K562 (cell line): ENCODE data around the gene IKBKG. TPM values are rescaled to one million over a fixed set of nuclear protein-coding genes. Genes with fewer than 3 reads are reported as not detected.

Experiments
- CSDE1 ChIP-seq, 2 experiments: fragments of 450-650 bp; IDR thresholded peaks; 2 replicates each; pipeline ENCODE4 v1.6.1; 2016; ENCODE audit warnings: mild to moderate bottlenecking in 1 of 2
- ETS2 ChIP-seq: IDR thresholded peaks from 2 replicates; pipeline ENCODE4 v1.6.1; 2016; ENCODE audit warnings: borderline replicate concordance, missing genetic modification characterization, mild to moderate bottlenecking, moderate library complexity, missing compliant biosample characterization; ENCODE audit not compliant: poor library complexity, severe bottlenecking
- FOXK1 ChIP-seq: sonication (generic); formaldehyde crosslinking; IDR thresholded peaks from 2 replicates; pipeline ENCODE4 v1.8.0; 2022; ENCODE audit warnings: missing genetic modification reagents, mild to moderate bottlenecking, borderline replicate concordance
- FOXP1 ChIP-seq: sonication (generic); formaldehyde crosslinking; IDR thresholded peaks from 2 replicates; pipeline ENCODE4 v1.8.0; 2022; ENCODE audit warnings: mild to moderate bottlenecking, missing genetic modification reagents
- POLR3A ChIP-seq: IDR thresholded peaks from 2 replicates; pipeline ENCODE4 v1.6.1; 2011; ENCODE audit warnings: borderline replicate concordance, mild to moderate bottlenecking, moderate library complexity; ENCODE audit not compliant: insufficient read length, insufficient read depth; ENCODE audit errors: extremely low read depth
- ZNF274 ChIP-seq: IDR thresholded peaks from 2 replicates; pipeline ENCODE4 v1.6.1; 2011; ENCODE audit warnings: low read depth, mild to moderate bottlenecking, low read length, moderate library complexity, borderline replicate concordance
- ZNF695 ChIP-seq: fragments of 450-650 bp; formaldehyde crosslinking; IDR thresholded peaks from 2 replicates; pipeline ENCODE4 v1.4.0; 2020; ENCODE audit warnings: mild to moderate bottlenecking, moderate library complexity
- polyA plus RNA-seq, 8 experiments: library from polyadenylated mRNA; depleted of rRNA in 4 of 8; stranded (reverse) in 5 of 8; unstranded in 3 of 8; fragments of >200 nt; fragmentation: Nextera tagmentation in 2 of 8; fragmentation: Illumina TruSeq in 1 of 8; extraction: Ambion mirVana in 2 of 8; extraction: Trizol in 1 of 8; gene quantifications; 2 replicates each; pipeline versions ENCODE4 v1.2.1 to v1.2.3, GENCODE V29; 2011 to 2014; ENCODE audit warnings: inconsistent platforms in 1 of 8, missing spikeins in 1 of 8
- total RNA-seq, 7 experiments: library from RNA; depleted of rRNA in 6 of 7; stranded (reverse); fragments of >200 nt in 6 of 7; fragmentation: Illumina TruSeq in 2 of 7; extraction: Trizol in 2 of 7; gene quantifications; 2 replicates each; pipeline versions ENCODE4 v1.2.1 to v1.2.3, GENCODE V29; 2011 to 2021; ENCODE audit warnings: low replicate concordance in 1 of 7
- TF ChIP-seq, protein P1 (sequence below): fragments of 250-450 bp; sonication (Bioruptor Pico); IDR thresholded peaks from 2 replicates; pipeline ENCODE4 v1.4.0; 2020; ENCODE audit warnings: mild to moderate bottlenecking, moderate library complexity, borderline replicate concordance
- TF ChIP-seq, protein P2 (sequence below), 2 experiments: fragments of 450-650 bp; IDR thresholded peaks; 2 replicates each; pipeline ENCODE4 v1.6.1; 2016
- TF ChIP-seq, protein P3 (sequence below), 2 experiments: fragments of 200-800 bp in 1 of 2; sonication (Bioruptor generic) in 1 of 2; sonication (generic) in 1 of 2; formaldehyde crosslinking in 1 of 2; IDR thresholded peaks in 1 of 2; conservative IDR thresholded peaks in 1 of 2; 2 replicates each; pipeline versions ENCODE4 v1.5.0 to v1.6.1; 2016 to 2020; ENCODE audit warnings: missing compliant biosample characterization in 1 of 2, missing genetic modification characterization in 1 of 2, missing genetic modification reagents in 1 of 2
- TF ChIP-seq, protein P4 (sequence below): IDR thresholded peaks from 3 replicates; pipeline ENCODE4 v1.6.1; 2011; ENCODE audit warnings: borderline replicate concordance, mild to moderate bottlenecking, moderate library complexity; ENCODE audit not compliant: insufficient read length; ENCODE audit errors: extremely low read depth

IKBKG gene
- total and polyA plus RNA-seq, 9 of the 15 experiments (the other 6 are each of a cell fraction or from before 2014, with no cell fraction given): 0.68 to 60.0 (median 21.9) TPM

DNA sequence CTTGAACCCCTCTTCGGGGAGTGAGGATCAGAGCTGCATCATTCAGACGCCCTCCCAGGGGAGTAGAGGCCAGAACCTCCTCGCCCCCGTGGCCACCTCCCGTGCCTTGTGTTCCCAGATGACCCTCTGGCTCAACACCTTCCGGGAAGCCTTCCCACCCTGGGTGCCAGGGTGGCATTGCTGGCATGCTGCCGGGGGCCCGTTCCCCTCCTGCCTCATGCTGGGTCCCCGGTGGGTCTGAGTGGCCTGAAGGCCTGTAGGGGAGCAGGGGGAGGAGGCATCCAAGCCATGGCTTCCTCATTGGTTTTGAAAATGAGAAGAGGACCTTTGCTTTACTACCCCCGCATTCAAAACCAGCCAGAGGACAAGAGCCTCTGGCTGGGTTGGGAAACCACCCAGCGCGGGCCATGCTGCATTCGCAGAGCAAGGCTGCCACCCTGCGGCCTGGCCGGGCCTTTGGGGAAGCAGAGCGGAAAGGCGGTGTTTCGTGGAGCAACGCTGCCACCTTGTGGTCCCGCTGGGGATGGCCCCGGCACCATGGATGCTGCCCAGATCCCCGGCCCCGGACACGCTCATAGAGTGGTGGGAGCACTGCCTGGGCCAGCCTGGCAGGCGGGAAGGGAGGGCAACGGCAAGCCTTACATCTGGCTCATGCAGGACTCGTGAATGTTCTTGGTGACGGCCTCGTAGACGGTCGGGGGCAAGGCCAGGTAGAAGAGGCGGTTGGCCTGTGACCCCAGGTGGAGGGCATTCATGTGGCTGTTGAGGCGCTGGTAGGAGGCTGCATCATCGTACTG is 12.7 kb upstream of the IKBKG start (continued):
- TF ChIP-seq ETS2 (tag) (no peak), POLR3A (no peak), ZNF695 (CRISPR knock-in tag) (no peak), CSDE1 (IDR thresholded peaks at IDR 0.05) (no peak), FOXK1 (CRISPR knock-in tag) (no peak), FOXP1 (CRISPR knock-in tag) (peak; percentile 69; the same call in 1 of the 2 replicates), ZNF274 (no peak)
- TF ChIP-seq, protein P1, sequence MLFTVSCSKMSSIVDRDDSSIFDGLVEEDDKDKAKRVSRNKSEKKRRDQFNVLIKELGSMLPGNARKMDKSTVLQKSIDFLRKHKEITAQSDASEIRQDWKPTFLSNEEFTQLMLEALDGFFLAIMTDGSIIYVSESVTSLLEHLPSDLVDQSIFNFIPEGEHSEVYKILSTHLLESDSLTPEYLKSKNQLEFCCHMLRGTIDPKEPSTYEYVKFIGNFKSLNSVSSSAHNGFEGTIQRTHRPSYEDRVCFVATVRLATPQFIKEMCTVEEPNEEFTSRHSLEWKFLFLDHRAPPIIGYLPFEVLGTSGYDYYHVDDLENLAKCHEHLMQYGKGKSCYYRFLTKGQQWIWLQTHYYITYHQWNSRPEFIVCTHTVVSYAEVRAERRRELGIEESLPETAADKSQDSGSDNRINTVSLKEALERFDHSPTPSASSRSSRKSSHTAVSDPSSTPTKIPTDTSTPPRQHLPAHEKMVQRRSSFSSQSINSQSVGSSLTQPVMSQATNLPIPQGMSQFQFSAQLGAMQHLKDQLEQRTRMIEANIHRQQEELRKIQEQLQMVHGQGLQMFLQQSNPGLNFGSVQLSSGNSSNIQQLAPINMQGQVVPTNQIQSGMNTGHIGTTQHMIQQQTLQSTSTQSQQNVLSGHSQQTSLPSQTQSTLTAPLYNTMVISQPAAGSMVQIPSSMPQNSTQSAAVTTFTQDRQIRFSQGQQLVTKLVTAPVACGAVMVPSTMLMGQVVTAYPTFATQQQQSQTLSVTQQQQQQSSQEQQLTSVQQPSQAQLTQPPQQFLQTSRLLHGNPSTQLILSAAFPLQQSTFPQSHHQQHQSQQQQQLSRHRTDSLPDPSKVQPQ (CRISPR knock-in tag): no peak
- TF ChIP-seq, protein P2, sequence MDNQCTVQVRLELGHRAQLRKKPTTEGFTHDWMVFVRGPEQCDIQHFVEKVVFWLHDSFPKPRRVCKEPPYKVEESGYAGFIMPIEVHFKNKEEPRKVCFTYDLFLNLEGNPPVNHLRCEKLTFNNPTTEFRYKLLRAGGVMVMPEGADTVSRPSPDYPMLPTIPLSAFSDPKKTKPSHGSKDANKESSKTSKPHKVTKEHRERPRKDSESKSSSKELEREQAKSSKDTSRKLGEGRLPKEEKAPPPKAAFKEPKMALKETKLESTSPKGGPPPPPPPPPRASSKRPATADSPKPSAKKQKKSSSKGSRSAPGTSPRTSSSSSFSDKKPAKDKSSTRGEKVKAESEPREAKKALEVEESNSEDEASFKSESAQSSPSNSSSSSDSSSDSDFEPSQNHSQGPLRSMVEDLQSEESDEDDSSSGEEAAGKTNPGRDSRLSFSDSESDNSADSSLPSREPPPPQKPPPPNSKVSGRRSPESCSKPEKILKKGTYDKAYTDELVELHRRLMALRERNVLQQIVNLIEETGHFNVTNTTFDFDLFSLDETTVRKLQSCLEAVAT (IDR thresholded peaks at IDR 0.05): no peak
- TF ChIP-seq, protein P3, sequence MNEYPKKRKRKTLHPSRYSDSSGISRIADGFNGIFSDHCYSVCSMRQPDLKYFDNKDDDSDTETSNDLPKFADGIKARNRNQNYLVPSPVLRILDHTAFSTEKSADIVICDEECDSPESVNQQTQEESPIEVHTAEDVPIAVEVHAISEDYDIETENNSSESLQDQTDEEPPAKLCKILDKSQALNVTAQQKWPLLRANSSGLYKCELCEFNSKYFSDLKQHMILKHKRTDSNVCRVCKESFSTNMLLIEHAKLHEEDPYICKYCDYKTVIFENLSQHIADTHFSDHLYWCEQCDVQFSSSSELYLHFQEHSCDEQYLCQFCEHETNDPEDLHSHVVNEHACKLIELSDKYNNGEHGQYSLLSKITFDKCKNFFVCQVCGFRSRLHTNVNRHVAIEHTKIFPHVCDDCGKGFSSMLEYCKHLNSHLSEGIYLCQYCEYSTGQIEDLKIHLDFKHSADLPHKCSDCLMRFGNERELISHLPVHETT (CRISPR knock-in tag; conservative IDR thresholded peaks at IDR 0.05 in 1 of 2, IDR thresholded peaks at IDR 0.05 in 1 of 2): no peak
- TF ChIP-seq, protein P4, sequence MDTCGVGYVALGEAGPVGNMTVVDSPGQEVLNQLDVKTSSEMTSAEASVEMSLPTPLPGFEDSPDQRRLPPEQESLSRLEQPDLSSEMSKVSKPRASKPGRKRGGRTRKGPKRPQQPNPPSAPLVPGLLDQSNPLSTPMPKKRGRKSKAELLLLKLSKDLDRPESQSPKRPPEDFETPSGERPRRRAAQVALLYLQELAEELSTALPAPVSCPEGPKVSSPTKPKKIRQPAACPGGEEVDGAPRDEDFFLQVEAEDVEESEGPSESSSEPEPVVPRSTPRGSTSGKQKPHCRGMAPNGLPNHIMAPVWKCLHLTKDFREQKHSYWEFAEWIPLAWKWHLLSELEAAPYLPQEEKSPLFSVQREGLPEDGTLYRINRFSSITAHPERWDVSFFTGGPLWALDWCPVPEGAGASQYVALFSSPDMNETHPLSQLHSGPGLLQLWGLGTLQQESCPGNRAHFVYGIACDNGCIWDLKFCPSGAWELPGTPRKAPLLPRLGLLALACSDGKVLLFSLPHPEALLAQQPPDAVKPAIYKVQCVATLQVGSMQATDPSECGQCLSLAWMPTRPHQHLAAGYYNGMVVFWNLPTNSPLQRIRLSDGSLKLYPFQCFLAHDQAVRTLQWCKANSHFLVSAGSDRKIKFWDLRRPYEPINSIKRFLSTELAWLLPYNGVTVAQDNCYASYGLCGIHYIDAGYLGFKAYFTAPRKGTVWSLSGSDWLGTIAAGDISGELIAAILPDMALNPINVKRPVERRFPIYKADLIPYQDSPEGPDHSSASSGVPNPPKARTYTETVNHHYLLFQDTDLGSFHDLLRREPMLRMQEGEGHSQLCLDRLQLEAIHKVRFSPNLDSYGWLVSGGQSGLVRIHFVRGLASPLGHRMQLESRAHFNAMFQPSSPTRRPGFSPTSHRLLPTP: no peak
